Measurements from ENCODE around the gene TMEM131.
"Not testable (repeated sequence)": the region's sequence is repeated elsewhere in the genome, so short reads cannot be mapped to it uniquely, and the experiment has no call there.

TMEM131 gene

GRCh38 chr2:97857553-97857952, 138.2 kb downstream of the TMEM131 start (continued):
- TF ChIP-seq HIC1 (tag by site-specific recombination; IDR thresholded peaks at IDR 0.05): no peak
- TF ChIP-seq SALL2 (tag by site-specific recombination; IDR thresholded peaks at IDR 0.05; ENCODE audit: borderline replicate concordance): no peak
- no peak for TF ChIP-seq FEZF1 (tag by site-specific recombination; IDR thresholded peaks at IDR 0.05)
- TF ChIP-seq MYNN (tag by site-specific recombination; IDR thresholded peaks at IDR 0.05; ENCODE audit: borderline replicate concordance): no peak
- no peak for TF ChIP-seq ZNF449 (tag by site-specific recombination; IDR thresholded peaks at IDR 0.05)
- TF ChIP-seq ZNF433 (tag by site-specific recombination; IDR thresholded peaks at IDR 0.05; ENCODE audit: low read depth): no peak

GRCh38 chr2:97853057-97853456, 142.7 kb downstream of the TMEM131 start:
- H3K4me1 ChIP-seq (ENCODE audit: control insufficient read depth, insufficient read depth, low read length); H3K9me3 ChIP-seq (ENCODE audit: control insufficient read depth, insufficient read depth, low read depth, low read length); H3K4me3 ChIP-seq (ENCODE audit: low read depth, low read length); H3K36me3 ChIP-seq (ENCODE audit: control insufficient read depth in 2 of 2, insufficient read depth in 1 of 2, low read length in 2 of 2); POLR2A ChIA-PET; H3K27ac ChIP-seq (ENCODE audit: extremely low read depth, low read depth, low read length); CTCF ChIA-PET: not testable (repeated sequence)

- CTCF ChIA-PET: no interaction called here
Measured at GRCh38 chr2:97851172-97851571, 144.6 kb downstream of the TMEM131 start.

More at GRCh38 chr2:97851172-97851571, 144.6 kb downstream of the TMEM131 start:
- H3K4me1 ChIP-seq (ENCODE audit: control insufficient read depth, insufficient read depth, low read length): no peaks in the 10 kb centered on the region
- no peaks in the 10 kb centered on the region for H3K9me3 ChIP-seq (ENCODE audit: control insufficient read depth, insufficient read depth, low read depth, low read length)
- no peak for TF ChIP-seq MEIS1 (CRISPR knock-in tag; IDR thresholded peaks at IDR 0.05; ENCODE audit: borderline replicate concordance)
- no peak for TF ChIP-seq ZNF561 (tag by site-specific recombination; IDR thresholded peaks at IDR 0.05; ENCODE audit: borderline replicate concordance)
- no peak for TF ChIP-seq PRDM6 (tag by site-specific recombination; IDR thresholded peaks at IDR 0.05)
- no peak for TF ChIP-seq ZNF24 (tag by site-specific recombination; IDR thresholded peaks at IDR 0.05)
- no peak for TF ChIP-seq ZNF621 (tag by site-specific recombination; IDR thresholded peaks at IDR 0.05)
- TF ChIP-seq HOXA7 (CRISPR knock-in tag; IDR thresholded peaks at IDR 0.05; ENCODE audit: borderline replicate concordance): no peak
- TF ChIP-seq ZNF148 (tag by site-specific recombination; IDR thresholded peaks at IDR 0.05; ENCODE audit: borderline replicate concordance): no peak
- no peak for TF ChIP-seq PATZ1 (tag by site-specific recombination; IDR thresholded peaks at IDR 0.05)
- no peak for TF ChIP-seq ZBTB48 (tag by site-specific recombination; IDR thresholded peaks at IDR 0.05)
- TF ChIP-seq GLIS2 (tag by site-specific recombination; IDR thresholded peaks at IDR 0.05): no peak
- no peak overlapping the region for H3K4me3 ChIP-seq (ENCODE audit: low read depth, low read length)
- POLR2A ChIA-PET: no interaction called here
- H3K27ac ChIP-seq (ENCODE audit: extremely low read depth, low read depth, low read length): no peak overlapping the region
- H3K36me3 ChIP-seq (ENCODE audit: control insufficient read depth in 2 of 2, insufficient read depth in 1 of 2, low read length in 2 of 2): no peaks in the 10 kb centered on the region

Measured in HEK293 (cell line).